GM20431 (cell line): ENCODE measurements around the gene FOXD1.

ENCODE experiments used
- in situ Hi-C: fragments of 300-500 bp; cut with MseI, MboI; formaldehyde crosslinking; loops from one replicate; pipeline ENCODE4 v1.15.0; 2020; ENCODE audit warnings: low sequenced_read_pairs; ENCODE audit not compliant: unreplicated experiment

Gene FOXD1

GRCh38 chr5:73442996-73443627, 5.5 kb downstream of the FOXD1 start:
- in situ Hi-C loops: no loop called here

DNA sequence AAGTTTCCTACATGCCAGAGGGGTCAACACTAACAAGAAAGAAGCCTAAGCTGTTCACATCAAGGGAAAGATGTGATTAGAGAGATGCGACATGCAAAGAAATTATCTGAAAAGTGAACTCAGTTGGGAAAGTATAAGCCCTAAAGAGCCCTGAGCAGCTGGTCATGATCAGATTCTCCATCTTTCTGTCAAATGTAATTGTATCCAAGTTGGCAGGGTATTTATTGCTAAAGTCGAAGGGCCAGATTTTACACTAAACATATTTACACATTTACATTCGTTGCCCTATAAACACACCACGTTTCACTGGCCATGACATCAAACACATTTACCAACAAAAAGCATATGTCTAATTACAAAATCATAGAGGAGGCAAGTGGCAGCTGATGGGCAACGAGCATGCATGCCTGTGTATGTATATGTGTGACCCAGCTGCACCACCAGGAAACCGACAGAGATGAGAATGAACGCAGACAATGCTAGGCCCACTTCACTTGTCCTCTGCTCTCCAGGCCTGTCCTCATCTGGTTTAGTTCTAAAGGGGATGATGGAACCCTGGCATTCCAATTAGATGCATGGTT, 6.3 kb downstream of the FOXD1 start:
- in situ Hi-C loops: no loop called here

DNA sequence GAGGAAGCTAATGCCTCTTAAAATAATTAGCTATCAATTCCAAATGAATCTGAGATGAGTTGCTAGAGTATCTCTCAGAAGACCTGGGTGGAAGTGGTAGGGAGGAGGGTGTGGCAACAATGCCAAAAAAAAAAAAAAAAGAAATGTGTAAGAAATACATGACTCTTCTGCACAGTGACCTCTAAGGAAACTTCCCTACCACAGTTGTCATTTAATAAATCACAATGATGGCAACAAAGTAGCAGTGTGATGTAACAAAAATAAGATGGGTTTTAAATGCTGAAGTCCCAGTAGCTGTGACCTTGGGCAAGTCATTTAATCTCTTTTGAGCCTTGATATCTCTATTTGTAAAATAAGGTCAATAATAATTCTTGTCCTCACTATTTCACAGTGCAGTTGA, 7.2 kb downstream of the FOXD1 start:
- in situ Hi-C loops: no loop called here

- in situ Hi-C loops: no loop called here
These were observed 8.3 kb downstream of the FOXD1 start for GRCh38 chr5:73440262-73440661.

- in situ Hi-C loops: no loop called here
These were observed 9.7 kb downstream of the FOXD1 start for GRCh38 chr5:73438645-73439470.

- in situ Hi-C loops: no loop called here
These were observed 10.6 kb downstream of the FOXD1 start for GRCh38 chr5:73437777-73438644.

GRCh38 chr5:73437101-73437776, 11.3 kb downstream of the FOXD1 start:
- in situ Hi-C loops: no loop called here

- in situ Hi-C loops: no loop called here
These were observed 12.0 kb downstream of the FOXD1 start for GRCh38 chr5:73436535-73437100.

DNA sequence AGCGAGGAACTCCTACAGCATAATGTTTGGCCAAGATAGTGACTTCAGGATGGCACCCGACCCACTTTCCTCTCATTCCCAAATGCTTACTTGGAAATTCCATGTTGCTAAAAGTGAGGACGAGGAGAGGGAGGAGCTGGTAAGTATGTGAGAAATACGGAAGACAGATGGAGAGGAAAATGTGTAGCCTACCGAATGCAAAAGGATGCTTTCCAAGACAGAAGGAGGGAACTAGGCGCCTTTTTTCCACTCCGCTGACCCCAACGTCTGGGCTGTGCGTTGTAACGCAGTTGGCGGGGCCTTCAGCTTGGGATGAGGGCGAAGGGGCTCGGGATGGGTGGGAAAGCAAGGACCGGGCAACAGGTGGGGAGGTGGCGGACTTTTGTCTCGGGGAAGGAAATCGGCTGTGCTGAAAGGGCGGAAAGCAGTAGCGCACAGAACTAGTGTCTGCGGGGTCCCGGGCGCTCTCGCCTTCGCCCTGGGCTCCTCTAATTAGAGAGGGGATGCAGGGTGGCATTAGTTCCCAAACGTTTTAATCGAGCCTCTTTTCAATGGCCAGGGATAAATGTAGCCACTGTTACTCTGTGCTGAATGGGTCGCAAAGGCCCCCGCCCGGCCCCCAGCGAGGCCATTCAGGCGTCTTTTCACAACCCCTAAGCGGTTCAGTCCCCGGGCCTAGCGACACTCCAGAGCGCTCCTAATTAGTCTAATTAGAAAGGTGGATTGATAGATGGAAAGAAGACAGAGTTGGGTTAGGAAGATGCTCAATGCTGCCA, 12.6 kb downstream of the FOXD1 start:
- in situ Hi-C loops: no loop called here

DNA sequence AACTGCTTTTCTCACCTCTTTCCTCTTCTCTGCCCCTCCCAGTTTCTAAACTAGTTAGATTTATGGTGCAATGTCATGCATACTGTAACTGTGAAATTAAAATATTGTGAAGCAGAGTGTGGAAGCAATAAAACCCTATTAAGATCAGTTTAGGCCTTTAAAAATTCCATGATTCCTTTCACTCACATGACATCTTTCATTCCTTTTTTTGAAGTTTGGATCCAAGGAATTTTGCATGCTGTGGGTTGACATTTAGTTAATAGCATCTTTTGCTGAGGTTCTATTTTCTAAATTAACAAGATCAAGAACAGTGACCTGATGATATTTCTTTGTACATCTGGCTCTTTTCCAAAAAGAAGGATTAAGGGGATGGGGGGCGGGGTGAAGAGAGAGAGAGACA, 13.7 kb downstream of the FOXD1 start:
- in situ Hi-C loops: no loop called here

DNA sequence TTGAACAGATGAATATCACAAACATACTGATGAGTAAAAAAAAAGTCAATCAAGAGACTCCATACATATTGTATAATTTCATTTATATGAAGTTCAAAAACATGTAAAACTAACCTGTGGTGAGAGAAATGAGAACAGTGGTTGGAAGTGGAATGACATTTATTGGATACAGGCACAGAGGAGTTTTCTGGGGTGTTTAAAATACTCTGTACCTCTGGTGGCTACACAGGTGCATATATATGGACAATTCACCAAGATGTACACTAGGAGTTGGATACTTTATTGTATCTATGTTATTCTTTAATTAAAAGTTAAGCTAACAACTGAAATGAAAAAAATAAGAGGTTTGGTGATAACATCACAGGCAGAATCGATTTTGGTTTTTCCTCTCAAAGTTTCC, 14.1 kb downstream of the FOXD1 start:
- in situ Hi-C loops: no loop called here

- in situ Hi-C loops: no loop called here
These were observed 14.6 kb downstream of the FOXD1 start for GRCh38 chr5:73433982-73434342.

DNA sequence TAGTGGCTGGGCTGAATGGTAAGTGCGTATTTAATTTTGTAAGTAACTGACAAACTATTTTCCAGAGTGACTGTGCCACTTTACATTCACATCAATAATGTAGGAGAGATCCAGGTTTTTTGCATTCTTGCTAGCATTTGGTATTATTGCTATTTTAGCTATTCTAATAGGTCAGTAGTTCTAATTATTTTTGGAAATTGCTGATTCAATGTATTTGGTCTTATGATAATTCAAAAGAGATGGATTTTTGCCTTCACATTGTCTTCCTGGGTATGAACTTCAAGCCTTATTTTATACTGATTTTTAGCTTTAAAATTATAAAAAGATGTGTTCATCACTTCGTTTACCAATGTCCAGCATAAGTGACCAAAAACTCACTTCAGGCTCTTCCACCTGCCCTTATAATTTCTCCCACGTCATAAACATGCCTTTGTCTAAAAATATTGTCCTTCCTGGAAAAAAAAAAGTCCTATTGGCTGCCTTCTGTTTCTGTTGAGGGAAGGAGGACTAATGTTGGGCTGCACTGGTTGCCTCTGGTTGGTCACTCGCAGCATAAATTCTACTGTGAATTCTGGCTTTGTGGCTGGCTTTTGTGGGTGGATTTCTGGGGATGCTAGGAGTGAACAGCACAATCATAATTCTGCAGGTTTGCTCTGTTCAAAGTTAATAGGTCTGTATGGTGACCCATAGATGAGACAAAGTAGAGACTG, 15.2 kb downstream of the FOXD1 start:
- in situ Hi-C loops: no loop called here

- in situ Hi-C loops: no loop called here
These were observed 17.2 kb downstream of the FOXD1 start for GRCh38 chr5:73431204-73431851.

DNA sequence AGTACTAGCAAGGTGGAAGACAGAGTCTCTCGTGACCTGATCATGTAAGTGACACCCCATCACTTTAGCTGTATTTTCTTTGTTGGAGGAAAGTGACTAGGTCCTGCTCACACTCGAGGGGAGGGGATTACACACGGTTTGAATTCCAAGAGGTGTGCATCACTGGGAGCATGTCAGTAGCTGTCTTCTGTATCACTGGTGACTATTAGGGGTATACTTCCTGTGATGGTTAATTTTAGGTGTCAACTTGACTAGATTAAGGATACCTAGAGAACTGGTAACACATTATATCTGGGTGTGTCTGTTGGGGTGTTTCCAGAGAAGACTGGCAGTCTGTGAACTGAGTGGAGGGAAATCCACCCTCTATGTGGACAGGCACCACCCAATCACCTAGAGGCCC, 22.5 kb downstream of the FOXD1 start:
- in situ Hi-C loops: no loop called here

- in situ Hi-C loops: no loop called here
These were observed 24.0 kb downstream of the FOXD1 start for GRCh38 chr5:73424556-73424977.

DNA sequence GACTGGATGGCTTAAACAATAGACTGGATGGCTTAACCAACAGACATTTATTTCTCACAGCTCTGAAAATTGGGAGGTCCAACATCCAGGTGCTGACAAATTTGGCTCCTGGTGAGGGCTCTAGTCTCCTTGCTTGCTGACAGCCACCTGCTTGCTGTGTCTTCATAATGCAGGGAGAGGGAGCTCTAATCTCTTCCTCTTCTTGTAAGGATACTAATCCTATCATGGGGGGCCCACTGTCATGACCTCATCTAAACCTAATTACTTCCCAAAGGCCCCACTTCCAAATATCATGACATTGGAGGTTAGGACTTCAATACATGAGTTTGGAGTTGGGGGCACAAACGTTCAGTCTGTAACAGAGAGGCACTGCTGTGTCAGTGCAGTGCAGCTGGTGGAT, 26.4 kb downstream of the FOXD1 start:
- in situ Hi-C loops: no loop called here

- in situ Hi-C loops: no loop called here
These were observed 27.9 kb downstream of the FOXD1 start for GRCh38 chr5:73420666-73421065.
